Uterus (tissue), 4 donors: Measurements from ENCODE around the gene MAMDC2. TPM values are rescaled to one million over a fixed set of nuclear protein-coding genes. Genes with fewer than 3 reads are reported as not detected.

Experiments used
- DNase-seq, 2 donors: peaks; one replicate each; pipeline ENCODE4 v3.0.0-alpha.2; 2019 to 2020
- H3K27ac ChIP-seq, 2 donors: fragments of 200-600 bp; sonication (generic); 1 replicate in 1 of 2; 2 replicates in 1 of 2; pipeline ENCODE4 v1.5.1; 2016 to 2018
- H3K27me3 ChIP-seq, 2 donors: fragments of 200-600 bp; sonication (generic); one replicate each; pipeline ENCODE4 v1.5.1; 2018 to 2019; ENCODE audit warnings: control low read depth in 1 of 2
- H3K36me3 ChIP-seq, 2 donors: fragments of 200-600 bp; sonication (generic); one replicate each; pipeline ENCODE4 v1.5.1; 2019; ENCODE audit warnings: control low read depth in 1 of 2
- H3K4me1 ChIP-seq, 2 donors: fragments of 200-600 bp; sonication (generic); one replicate each; pipeline ENCODE4 v1.5.1; 2018 to 2019; ENCODE audit warnings: control low read depth in 1 of 2
- H3K4me3 ChIP-seq, 2 donors: fragments of 200-600 bp; sonication (generic); 1 replicate in 1 of 2; 2 replicates in 1 of 2; pipeline ENCODE4 v1.5.1; 2018 to 2019; ENCODE audit warnings: mild to moderate bottlenecking in 1 of 2
- H3K9me3 ChIP-seq, 2 donors: fragments of 200-600 bp; sonication (generic); one replicate each; pipeline ENCODE4 v1.5.1; 2019; ENCODE audit warnings: control low read depth in 1 of 2
- CTCF ChIP-seq, 4 experiments: fragments of 200-600 bp in 2 of 4; fragments of 450-650 bp in 2 of 4; sonication (generic) in 2 of 4; IDR thresholded peaks; one replicate each; pipeline ENCODE4 v1.5.1; 2016 to 2019; ENCODE audit warnings: antibody characterized with exemption in 4 of 4, mild to moderate bottlenecking in 2 of 4, moderate library complexity in 1 of 4
- POLR2A ChIP-seq, 2 donors: fragments of 450-650 bp; IDR thresholded peaks; one replicate each; pipeline ENCODE4 v1.6.1; 2016; ENCODE audit warnings: antibody characterized with exemption in 2 of 2, mild to moderate bottlenecking in 1 of 2, moderate library complexity in 1 of 2
- intact Hi-C: fragments of 100-400 bp; cut with DNase I; formaldehyde crosslinking; loops from one replicate; pipeline ENCODE4 v1.15.1; 2023; ENCODE audit warnings: low total_unique reads
- total RNA-seq, 4 donors: library from RNA; depleted of rRNA in 3 of 4; stranded (reverse); fragments of >200 nt in 3 of 4; gene quantifications; one replicate each; pipeline versions ENCODE4 v1.1.0 to v1.2.4, GENCODE V29; 2014 to 2023
- donor health status: DM: yes; HTN: yes; CAD: no.

MAMDC2 gene
- total RNA-seq, 4 donors from 2014 or later: 42.7 to 204 (median 138) TPM

GRCh38 chr9:70079417-70080037 lies 35.9 kb downstream of the MAMDC2 start:
- H3K4me3 ChIP-seq: no peak overlapping the region
- no peaks in the 10 kb centered on the region for H3K9me3 ChIP-seq
- H3K27me3 ChIP-seq: no peaks in the 10 kb centered on the region
- intact Hi-C loops: no loop called here
- no peaks in the 10 kb centered on the region for H3K36me3 ChIP-seq
- DNase-seq: peak; percentile 56 to 74
- no peak for TF ChIP-seq CTCF (IDR thresholded peaks at IDR 0.05)
- TF ChIP-seq POLR2A (IDR thresholded peaks at IDR 0.05): no peak
- peaks cover 23 to 50% of the 10 kb centered on the region in 2 donors for H3K4me1 ChIP-seq
- H3K27ac ChIP-seq: peak overlapping the region; percentile 86 to 94

- Histone ChIP-seq H3K4me1 (peaks cover 15 to 39% of the 10 kb centered on the region in 2 donors), H3K27ac (peak overlapping the region; percentile 86 to 94), H3K27me3 (no peaks in the 10 kb centered on the region), H3K36me3 (no peaks in the 10 kb centered on the region), H3K4me3 (no peak overlapping the region), H3K9me3 (no peaks in the 10 kb centered on the region)
- TF ChIP-seq POLR2A (IDR thresholded peaks at IDR 0.05) (no peak), CTCF (IDR thresholded peaks at IDR 0.05) (no peak)
- intact Hi-C loops: no loop called here
- DNase-seq: peak in 1 of 2 donors; percentile 65
These were observed 37.0 kb downstream of the MAMDC2 start for GRCh38 chr9:70080481-70081119.

- Histone ChIP-seq H3K9me3 (no peaks in the 10 kb centered on the region), H3K4me3 (no peak overlapping the region), H3K27me3 (no peaks in the 10 kb centered on the region), H3K36me3 (no peaks in the 10 kb centered on the region), H3K4me1 (peaks cover 9 to 34% of the 10 kb centered on the region in 2 donors), H3K27ac (peak overlapping the region; percentile 86 to 94)
- intact Hi-C loops: no loop called here
- TF ChIP-seq POLR2A (IDR thresholded peaks at IDR 0.05): no peak
- TF ChIP-seq CTCF (IDR thresholded peaks at IDR 0.05): no peak
- DNase-seq: peak in 1 of 2 donors; percentile 69
These were observed 37.5 kb downstream of the MAMDC2 start for GRCh38 chr9:70081120-70081495.

- H3K27me3 ChIP-seq: no peaks in the 10 kb centered on the region
- peak overlapping the region; percentile 86 to 94 for H3K27ac ChIP-seq
- peak in 1 of 2 donors; percentile 54 for DNase-seq
- no peaks in the 10 kb centered on the region for H3K36me3 ChIP-seq
- TF ChIP-seq POLR2A (IDR thresholded peaks at IDR 0.05) (no peak), CTCF (IDR thresholded peaks at IDR 0.05) (no peak)
- intact Hi-C loops: no loop called here
- no peaks in the 10 kb centered on the region for H3K9me3 ChIP-seq
- peaks cover 7 to 27% of the 10 kb centered on the region in 2 donors for H3K4me1 ChIP-seq
- H3K4me3 ChIP-seq: no peak overlapping the region
These were observed 39.8 kb downstream of the MAMDC2 start for GRCh38 chr9:70083429-70083828.

GRCh38 chr9:70085241-70085640 lies 41.6 kb downstream of the MAMDC2 start:
- Histone ChIP-seq H3K4me3 (no peak overlapping the region), H3K36me3 (no peaks in the 10 kb centered on the region), H3K9me3 (no peaks in the 10 kb centered on the region), H3K27ac (no peak overlapping the region), H3K4me1 (peaks cover 0 to 10% of the 10 kb centered on the region in 2 donors), H3K27me3 (no peaks in the 10 kb centered on the region)
- no peak for DNase-seq
- intact Hi-C loops: no loop called here
- TF ChIP-seq POLR2A (IDR thresholded peaks at IDR 0.05) (no peak), CTCF (IDR thresholded peaks at IDR 0.05) (no peak)
